Neuronal stem cell (in vitro differentiated cells): Measurements from ENCODE around the gene CCDC51.
A peak's percentile ranks its signal among the peaks of the same experiment; 100 is the strongest.

Experiments used
- DNase-seq: peaks from one replicate; pipeline ENCODE4 v3.0.0-alpha.2; 2013; ENCODE audit warnings: low spot score
- H2AFZ ChIP-seq: one replicate; pipeline ENCODE4 v1.6.1; 2013; ENCODE audit warnings: mild to moderate bottlenecking, low read length, inconsistent platforms
- H2AK5ac ChIP-seq: 2 replicates; pipeline ENCODE4 v1.6.1; 2013; ENCODE audit warnings: low read depth, mild to moderate bottlenecking, inconsistent platforms, low read length, moderate library complexity, mixed read lengths
- H2BK120ac ChIP-seq: 2 replicates; pipeline ENCODE4 v1.6.1; 2013; ENCODE audit warnings: low read depth, mild to moderate bottlenecking, inconsistent platforms, low read length, moderate library complexity, mixed read lengths
- H2BK12ac ChIP-seq: one replicate; pipeline ENCODE4 v1.6.1; 2013; ENCODE audit warnings: low read length, inconsistent platforms
- H2BK15ac ChIP-seq: 2 replicates; pipeline ENCODE4 v1.6.1; 2013; ENCODE audit warnings: mild to moderate bottlenecking, low read length, inconsistent platforms, mixed read lengths
- H2BK5ac ChIP-seq: one replicate; pipeline ENCODE4 v1.6.1; 2013; ENCODE audit warnings: inconsistent platforms, mild to moderate bottlenecking, low read length, moderate library complexity
- H3K14ac ChIP-seq: one replicate; pipeline ENCODE4 v1.6.1; 2013; ENCODE audit warnings: low read length, inconsistent platforms
- H3K18ac ChIP-seq: 2 replicates; pipeline ENCODE4 v1.6.1; 2013; ENCODE audit warnings: low read length, inconsistent platforms
- H3K23ac ChIP-seq: 2 replicates; pipeline ENCODE4 v1.6.1; 2013; ENCODE audit warnings: low read depth, mild to moderate bottlenecking, mixed read lengths, low read length, inconsistent platforms; ENCODE audit not compliant: poor library complexity
- H3K27ac ChIP-seq: replicated peaks from 3 replicates; pipeline ENCODE4 v1.5.1; 2013; ENCODE audit warnings: low read length, inconsistent platforms
- H3K27me3 ChIP-seq, 3 experiments: 2 replicates each; pipeline ENCODE4 v1.6.1; 2013; ENCODE audit warnings: low read length in 3 of 3, mild to moderate bottlenecking in 2 of 3, inconsistent platforms in 1 of 3, low read depth in 1 of 3, mixed read lengths in 1 of 3, moderate library complexity in 1 of 3; ENCODE audit not compliant: control insufficient read depth in 3 of 3, insufficient read depth in 3 of 3
- H3K36me3 ChIP-seq, 2 donors: replicated peaks in 1 of 2; 2 replicates each; pipeline ENCODE4 v1.6.1; 2013; ENCODE audit warnings: low read length in 2 of 2; ENCODE audit not compliant: control insufficient read depth in 2 of 2, insufficient read depth in 2 of 2
- H3K4ac ChIP-seq: 2 replicates; pipeline ENCODE4 v1.6.1; 2013; ENCODE audit warnings: inconsistent platforms, mild to moderate bottlenecking, low read length, moderate library complexity
- H3K4me1 ChIP-seq, 2 donors: 1 replicate in 1 of 2; 2 replicates in 1 of 2; pipeline ENCODE4 v1.6.1; 2013; ENCODE audit warnings: low read length in 2 of 2, low read depth in 1 of 2; ENCODE audit not compliant: control insufficient read depth in 2 of 2, insufficient read depth in 1 of 2
- H3K4me2 ChIP-seq: one replicate; pipeline ENCODE4 v1.6.1; 2013; ENCODE audit warnings: mild to moderate bottlenecking, low read length, inconsistent platforms; ENCODE audit not compliant: insufficient read depth, poor library complexity, severe bottlenecking
- H3K4me3 ChIP-seq, 2 donors: 2 replicates each; pipeline ENCODE4 v1.5.1; 2013; ENCODE audit warnings: low read length in 2 of 2, mild to moderate bottlenecking in 2 of 2, inconsistent platforms in 1 of 2, moderate library complexity in 1 of 2
- H3K79me1 ChIP-seq: one replicate; pipeline ENCODE4 v1.6.1; 2013; ENCODE audit warnings: low read depth, mild to moderate bottlenecking, inconsistent platforms, low read length, moderate library complexity
- H3K9ac ChIP-seq: one replicate; pipeline ENCODE4 v1.6.1; 2013; ENCODE audit warnings: mild to moderate bottlenecking, low read depth, low read length, inconsistent platforms; ENCODE audit not compliant: poor library complexity
- H3K9me3 ChIP-seq, 2 donors: replicated peaks in 1 of 2; 2 replicates each; pipeline versions ENCODE3 to v1.6.1; 2013; ENCODE audit warnings: low read length in 2 of 2, mild to moderate bottlenecking in 2 of 2, inconsistent platforms in 1 of 2, low read depth in 1 of 2, mixed read lengths in 1 of 2, moderate library complexity in 1 of 2; ENCODE audit not compliant: control insufficient read depth in 2 of 2, insufficient read depth in 1 of 2
- H4K8ac ChIP-seq: one replicate; pipeline ENCODE4 v1.6.1; 2013; ENCODE audit warnings: low read depth, mild to moderate bottlenecking, inconsistent platforms, low read length, moderate library complexity
- H4K91ac ChIP-seq: one replicate; pipeline ENCODE4 v1.6.1; 2013; ENCODE audit warnings: low read length, low read depth, mild to moderate bottlenecking, inconsistent platforms; ENCODE audit not compliant: poor library complexity
- WGBS, 2 donors: extraction: QIAGEN DNeasy Blood & Tissue Kit; methylation state at CpG; one replicate each; pipeline ENCODE4 v1.1.7; 2013; ENCODE audit warnings: missing lambda C conversion rate in 2 of 2, mixed read lengths in 1 of 2; ENCODE audit not compliant: insufficient read length in 2 of 2, insufficient replicate concordance in 1 of 2; ENCODE audit errors: extremely low coverage in 2 of 2; 5-methylcytosine and 5-hydroxymethylcytosine counted together

CCDC51 gene

GRCh38 chr3:48409291-48410201 lies 30.4 kb downstream of the CCDC51 start:
- no peak overlapping the region for H2BK15ac ChIP-seq
- H3K27ac ChIP-seq, result no peak overlapping the region
- DNase-seq, result no peak
- peak overlapping the region; percentile 56 for H3K23ac ChIP-seq
- no peak overlapping the region for H3K18ac ChIP-seq
- no peak overlapping the region for H2AK5ac ChIP-seq
- H3K14ac ChIP-seq, result no peak overlapping the region
- no peaks in the 10 kb centered on the region for H3K4me1 ChIP-seq
- H3K27me3 ChIP-seq, result no peaks in the 10 kb centered on the region
- peak overlapping the region; percentile 56 for H2BK5ac ChIP-seq
- H3K4me3 ChIP-seq, result no peak overlapping the region
- no peak overlapping the region for H3K4ac ChIP-seq
- H2BK12ac ChIP-seq, result no peak overlapping the region
- no peak overlapping the region for H2AFZ ChIP-seq
- no peak overlapping the region for H4K91ac ChIP-seq
- WGBS, 2 donors, result no CpG with 5 or more reads among the region's 31 CpGs
- no peak overlapping the region for H3K4me2 ChIP-seq
- H3K79me1 ChIP-seq, result peaks cover 7% of the 10 kb centered on the region
- no peak overlapping the region for H2BK120ac ChIP-seq
- peak overlapping the region; percentile 36 for H3K9ac ChIP-seq
- H3K9me3 ChIP-seq, result peaks cover 0 to 1% of the 10 kb centered on the region in 2 donors
- H3K36me3 ChIP-seq, result peaks cover 91 to 100% of the 10 kb centered on the region in 2 donors
- no peak overlapping the region for H4K8ac ChIP-seq

- peaks cover 7% of the 10 kb centered on the region for H3K79me1 ChIP-seq
- WGBS, 2 donors, result no CpG with 5 or more reads among the region's 4 CpGs
- peaks cover 91 to 100% of the 10 kb centered on the region in 2 donors for H3K36me3 ChIP-seq
- no peak overlapping the region for H3K4ac ChIP-seq
- H4K8ac ChIP-seq, result no peak overlapping the region
- peak overlapping the region; percentile 16 for H3K23ac ChIP-seq
- H4K91ac ChIP-seq, result no peak overlapping the region
- no peak overlapping the region for H2BK15ac ChIP-seq
- H3K14ac ChIP-seq, result no peak overlapping the region
- H2AFZ ChIP-seq, result no peak overlapping the region
- H3K27me3 ChIP-seq, result no peaks in the 10 kb centered on the region
- no peak for DNase-seq
- H3K4me3 ChIP-seq, result no peak overlapping the region
- H3K9me3 ChIP-seq, result peaks cover 0 to 1% of the 10 kb centered on the region in 2 donors
- H3K4me1 ChIP-seq, result no peaks in the 10 kb centered on the region
- no peak overlapping the region for H2AK5ac ChIP-seq
- no peak overlapping the region for H2BK5ac ChIP-seq
- H3K9ac ChIP-seq, result no peak overlapping the region
- H2BK120ac ChIP-seq, result no peak overlapping the region
- H2BK12ac ChIP-seq, result no peak overlapping the region
- H3K4me2 ChIP-seq, result no peak overlapping the region
- no peak overlapping the region for H3K18ac ChIP-seq
- H3K27ac ChIP-seq, result no peak overlapping the region
Observed at GRCh38 chr3:48408823-48409281, 31.1 kb downstream of the CCDC51 start.

GRCh38 chr3:48407542-48408099 lies 32.3 kb downstream of the CCDC51 start:
- no peak overlapping the region for H4K8ac ChIP-seq
- no peak overlapping the region for H2BK5ac ChIP-seq
- no peak for DNase-seq
- H2AK5ac ChIP-seq, result no peak overlapping the region
- H3K9ac ChIP-seq, result no peak overlapping the region
- H3K79me1 ChIP-seq, result peaks cover 7% of the 10 kb centered on the region
- H3K23ac ChIP-seq, result no peak overlapping the region
- no peak overlapping the region for H3K27ac ChIP-seq
- no peak overlapping the region for H2BK120ac ChIP-seq
- no peak overlapping the region for H2BK15ac ChIP-seq
- no peak overlapping the region for H3K4me3 ChIP-seq
- no peak overlapping the region for H3K4ac ChIP-seq
- H2BK12ac ChIP-seq, result no peak overlapping the region
- no peak overlapping the region for H3K4me2 ChIP-seq
- peaks cover 0 to 1% of the 10 kb centered on the region in 2 donors for H3K9me3 ChIP-seq
- H3K36me3 ChIP-seq, result peaks cover 87 to 100% of the 10 kb centered on the region in 2 donors
- WGBS, 2 donors, result no CpG with 5 or more reads among the region's 8 CpGs
- H3K27me3 ChIP-seq, result no peaks in the 10 kb centered on the region
- H3K14ac ChIP-seq, result no peak overlapping the region
- no peak overlapping the region for H2AFZ ChIP-seq
- no peak overlapping the region for H3K18ac ChIP-seq
- no peaks in the 10 kb centered on the region for H3K4me1 ChIP-seq
- no peak overlapping the region for H4K91ac ChIP-seq
